ENCODE data around the gene DCXR. TPM values are rescaled to one million over a fixed set of nuclear protein-coding genes. Genes with fewer than 3 reads are reported as not detected.

Gene DCXR
- total and polyA plus RNA-seq, 10 of the 15 experiments (the other 5 are each of a cell fraction or from before 2014, with no cell fraction given) = 12.3 to 139 (median 88.9) TPM

DNA sequence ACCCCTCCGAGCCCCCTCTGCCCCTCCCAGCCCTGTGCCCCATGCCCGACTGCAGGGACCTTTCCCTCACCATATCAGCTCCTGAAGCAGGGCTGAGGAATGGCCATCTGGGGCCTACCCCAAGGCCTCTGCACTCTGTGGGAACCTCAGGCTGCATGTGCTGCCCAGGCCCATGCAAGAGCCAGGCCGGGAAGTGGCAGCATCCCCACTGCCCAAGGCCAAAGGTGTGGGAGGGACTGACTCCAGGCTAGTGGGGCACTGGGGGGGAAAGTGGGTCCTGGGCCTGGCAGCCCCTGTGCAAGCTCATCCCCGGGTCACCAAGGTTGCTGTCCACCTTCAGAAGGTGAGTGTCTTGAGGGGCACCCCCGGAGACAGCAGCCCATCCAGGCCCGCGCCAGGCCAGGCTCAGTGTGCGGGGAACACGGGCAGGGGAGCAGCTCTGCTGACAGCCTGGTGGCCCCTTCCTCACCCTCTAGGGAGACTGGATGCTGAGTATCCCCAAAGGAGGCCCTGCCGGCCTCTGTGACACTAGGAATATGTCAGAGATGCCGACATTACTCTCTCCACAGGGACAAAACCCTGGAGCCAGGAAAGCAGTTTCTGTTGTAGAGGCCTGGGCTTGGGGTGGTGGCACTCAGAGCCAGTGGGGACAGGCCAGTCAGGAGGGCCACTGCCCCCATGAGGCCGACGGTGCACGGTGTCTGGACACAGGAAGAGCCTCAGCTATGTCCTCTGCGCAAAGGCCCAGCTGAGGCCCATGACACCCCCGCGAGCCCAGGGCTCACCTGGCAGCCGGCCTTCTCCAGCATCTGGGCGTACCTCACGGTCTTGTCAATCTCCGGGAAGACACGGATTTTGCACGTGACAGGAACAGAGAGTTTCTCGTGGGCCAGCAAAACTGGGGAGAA lies 24.8 kb upstream of the DCXR start:
- TF ChIP-seq SMAD1 (IDR thresholded peaks at IDR 0.05; ENCODE audit: low read depth, partially characterized antibody) = no peak
- 0 out of 2 replicates have a peak, but pooled peaks have one; percentile 7 for TF ChIP-seq POLR2A (IDR thresholded peaks at IDR 0.05; ENCODE audit: low read depth, low read length)
- no peak for TF ChIP-seq RAD21 (IDR thresholded peaks at IDR 0.05; ENCODE audit: insufficient read depth, low read depth, low read length)
- no peak for TF ChIP-seq IRF4 (IDR thresholded peaks at IDR 0.05; ENCODE audit: low read depth, low read length)
- TF ChIP-seq, protein P1, sequence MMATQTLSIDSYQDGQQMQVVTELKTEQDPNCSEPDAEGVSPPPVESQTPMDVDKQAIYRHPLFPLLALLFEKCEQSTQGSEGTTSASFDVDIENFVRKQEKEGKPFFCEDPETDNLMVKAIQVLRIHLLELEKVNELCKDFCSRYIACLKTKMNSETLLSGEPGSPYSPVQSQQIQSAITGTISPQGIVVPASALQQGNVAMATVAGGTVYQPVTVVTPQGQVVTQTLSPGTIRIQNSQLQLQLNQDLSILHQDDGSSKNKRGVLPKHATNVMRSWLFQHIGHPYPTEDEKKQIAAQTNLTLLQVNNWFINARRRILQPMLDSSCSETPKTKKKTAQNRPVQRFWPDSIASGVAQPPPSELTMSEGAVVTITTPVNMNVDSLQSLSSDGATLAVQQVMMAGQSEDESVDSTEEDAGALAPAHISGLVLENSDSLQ (IDR thresholded peaks at IDR 0.05) = no peak
- TF ChIP-seq, protein P2, sequence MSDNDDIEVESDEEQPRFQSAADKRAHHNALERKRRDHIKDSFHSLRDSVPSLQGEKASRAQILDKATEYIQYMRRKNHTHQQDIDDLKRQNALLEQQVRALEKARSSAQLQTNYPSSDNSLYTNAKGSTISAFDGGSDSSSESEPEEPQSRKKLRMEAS (IDR thresholded peaks at IDR 0.05; ENCODE audit: low read depth, low read length) = no peak
- no peak for TF ChIP-seq JUND (IDR thresholded peaks at IDR 0.05; ENCODE audit: low read depth, low read length)
- POLR2A ChIA-PET = no interaction called here
- CTCF ChIA-PET = no interaction called here
- peaks cover 3 to 19% of the 10 kb centered on the region in 2 experiments; a peak in 3 of 4 replicates for H3K36me3 ChIP-seq (ENCODE audit: control insufficient read depth in 2 of 2, insufficient read depth in 2 of 2, low read length in 1 of 2)
- RAD21 ChIA-PET (ENCODE audit: unreplicated experiment) = no interaction called here
- H2AFZ ChIP-seq (ENCODE audit: control insufficient read depth, low read depth, low read length) = no peak overlapping the region
- WGBS (ENCODE audit: insufficient coverage, insufficient replicate concordance, low lambda C conversion rate, missing lambda C conversion rate) = 91% methylated on average over 23 of the region's 24 CpGs
- peaks cover 8% of the 10 kb centered on the region for H3K4me1 ChIP-seq (ENCODE audit: control insufficient read depth, insufficient read depth, low read length)
- H3K9me3 ChIP-seq (replicated peaks; ENCODE audit: control insufficient read depth, insufficient read depth, low read length) = no peaks in the 10 kb centered on the region
- H3K4me2 ChIP-seq (ENCODE audit: control insufficient read depth, insufficient read depth) = no peak overlapping the region
- H3K9ac ChIP-seq (ENCODE audit: control insufficient read depth, insufficient read depth, low read length) = no peak overlapping the region
- H3K27ac ChIP-seq (ENCODE audit: control insufficient read depth, insufficient read depth) = no peak overlapping the region
- no peaks in the 10 kb centered on the region for H3K27me3 ChIP-seq (replicated peaks in 1 of 2; ENCODE audit: control insufficient read depth in 2 of 2, insufficient read depth in 2 of 2, low read length in 1 of 2)
- SMC1A ChIA-PET (ENCODE audit: uncharacterized antibody, unreplicated experiment) = no interaction called here
- H3K79me2 ChIP-seq (ENCODE audit: control insufficient read depth, insufficient read depth, low read length) = peaks cover 20% of the 10 kb centered on the region
- BruUV-seq (replicated peaks) = no TSS peak
- no peak overlapping the region for H3K4me3 ChIP-seq
- no peak for ATAC-seq
- intact Hi-C loops (cut with micrococcal nuclease; ENCODE audit: unreplicated experiment) (no loop called here), in situ Hi-C loops (cut with MboI) (no loop called here)
- no peaks in the 10 kb centered on the region for H4K20me1 ChIP-seq (ENCODE audit: control insufficient read depth, insufficient read depth)
- no peak for DNase-seq (ENCODE audit: low read depth, low spot score)
- no peak for FAIRE-seq
